ENCODE results near the gene HGF.

HGF gene

DNA sequence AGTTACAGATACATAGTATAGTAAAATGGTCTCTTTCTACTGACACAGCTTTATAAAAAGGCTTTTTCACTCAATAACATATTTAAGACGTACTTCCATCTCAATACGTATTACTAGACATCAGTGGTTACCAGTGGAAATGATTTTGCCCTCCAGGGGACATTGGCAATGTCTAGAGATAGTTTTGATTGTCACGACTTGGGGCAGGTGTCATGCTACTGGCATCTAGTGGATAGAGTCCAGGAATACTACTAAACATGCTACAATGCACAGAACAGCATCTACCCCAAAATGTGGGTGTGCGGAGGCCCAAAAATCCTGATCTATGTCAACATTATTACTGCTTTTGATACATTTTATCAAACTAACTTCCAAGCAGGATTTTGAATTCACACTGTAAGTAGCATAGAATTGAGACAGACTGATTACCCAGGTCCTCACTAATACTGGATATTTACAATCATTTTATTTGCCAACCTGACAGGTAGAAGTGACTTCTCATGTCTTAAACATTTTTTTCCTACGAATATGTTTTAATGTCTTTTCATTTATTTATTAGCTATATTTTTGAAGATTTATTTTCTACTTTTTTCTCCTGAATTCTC is 53.8 kb downstream of the HGF start:
- DNase-seq: peak in 2 of 3 experiments; percentile 41 to 66

- DNase-seq: no peak
These were observed 55.5 kb downstream of the HGF start for GRCh38 chr7:81714306-81714705.

DNA sequence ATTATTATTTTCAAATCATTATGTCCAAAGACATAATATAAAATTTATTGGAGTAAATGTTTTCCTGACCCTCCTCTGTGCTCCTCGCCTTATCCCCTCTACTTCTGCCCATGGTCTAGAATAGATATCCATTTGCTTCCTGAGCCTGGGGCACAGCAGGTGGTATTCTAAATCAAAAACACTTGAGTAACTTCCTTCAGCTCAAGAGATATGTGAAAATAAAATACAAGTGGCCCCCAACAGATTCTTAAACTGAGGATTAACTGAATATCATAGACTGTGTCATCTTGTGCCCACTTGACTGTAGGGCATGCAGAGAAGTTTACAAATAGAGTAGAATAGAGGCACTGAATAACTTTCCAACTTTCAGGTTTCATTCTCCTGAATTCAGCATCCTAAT is 59.1 kb downstream of the HGF start:
- peak in 2 of 3 experiments; percentile 53 to 56 for DNase-seq

DNA sequence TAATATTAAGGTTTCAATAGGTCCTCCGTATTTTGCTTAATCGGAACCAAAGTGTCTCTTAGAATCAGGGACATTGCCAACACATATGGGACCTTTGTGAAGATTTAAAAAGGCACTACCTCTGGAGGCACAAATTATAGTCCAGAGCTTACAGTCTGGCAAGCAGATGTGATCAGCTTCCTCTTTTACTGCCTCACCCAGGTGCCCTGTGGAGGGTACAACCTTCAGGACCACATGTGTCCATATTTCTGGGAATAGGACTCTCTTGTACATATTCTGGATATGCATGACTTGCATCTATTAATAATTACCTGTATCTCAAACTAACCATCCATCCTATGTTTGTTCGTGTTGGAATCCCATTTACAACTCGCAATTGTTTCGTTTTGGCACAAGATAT is 60.0 kb downstream of the HGF start:
- no peak for DNase-seq

GRCh38 chr7:81707966-81708365 is 61.9 kb downstream of the HGF start:
- DNase-seq: no peak

GRCh38 chr7:81707196-81707595 is 62.7 kb downstream of the HGF start:
- no peak for DNase-seq

- no peak for DNase-seq
These were observed 64.6 kb downstream of the HGF start for GRCh38 chr7:81705206-81705605.

DNA sequence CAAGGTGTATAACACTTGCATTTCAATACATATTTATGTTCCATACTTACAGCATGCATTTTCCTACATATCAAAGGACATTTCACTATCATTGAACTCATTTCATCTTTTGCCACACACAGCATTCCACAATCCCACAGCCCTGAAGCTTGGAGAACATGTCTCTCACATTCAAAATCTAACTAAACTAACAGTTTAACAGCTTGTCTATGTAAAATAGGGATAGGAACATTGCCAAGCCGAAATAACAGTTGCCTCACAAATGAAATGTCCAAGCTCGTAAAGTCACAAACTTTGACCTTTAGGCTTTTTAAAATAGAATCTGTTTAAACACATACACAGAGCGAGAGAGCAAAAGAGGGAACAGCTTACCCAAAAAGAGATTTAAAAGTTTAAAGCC is 65.3 kb downstream of the HGF start:
- DNase-seq: no peak

- no peak for DNase-seq
These were observed 70.9 kb downstream of the HGF start for GRCh38 chr7:81698965-81699364.

GRCh38 chr7:81694711-81695110 is 75.1 kb downstream of the HGF start:
- DNase-seq: no peak

- no peak for DNase-seq
These were observed 76.0 kb downstream of the HGF start for GRCh38 chr7:81693894-81694293.

- DNase-seq: no peak
These were observed 76.8 kb downstream of the HGF start for GRCh38 chr7:81693080-81693479.

DNA sequence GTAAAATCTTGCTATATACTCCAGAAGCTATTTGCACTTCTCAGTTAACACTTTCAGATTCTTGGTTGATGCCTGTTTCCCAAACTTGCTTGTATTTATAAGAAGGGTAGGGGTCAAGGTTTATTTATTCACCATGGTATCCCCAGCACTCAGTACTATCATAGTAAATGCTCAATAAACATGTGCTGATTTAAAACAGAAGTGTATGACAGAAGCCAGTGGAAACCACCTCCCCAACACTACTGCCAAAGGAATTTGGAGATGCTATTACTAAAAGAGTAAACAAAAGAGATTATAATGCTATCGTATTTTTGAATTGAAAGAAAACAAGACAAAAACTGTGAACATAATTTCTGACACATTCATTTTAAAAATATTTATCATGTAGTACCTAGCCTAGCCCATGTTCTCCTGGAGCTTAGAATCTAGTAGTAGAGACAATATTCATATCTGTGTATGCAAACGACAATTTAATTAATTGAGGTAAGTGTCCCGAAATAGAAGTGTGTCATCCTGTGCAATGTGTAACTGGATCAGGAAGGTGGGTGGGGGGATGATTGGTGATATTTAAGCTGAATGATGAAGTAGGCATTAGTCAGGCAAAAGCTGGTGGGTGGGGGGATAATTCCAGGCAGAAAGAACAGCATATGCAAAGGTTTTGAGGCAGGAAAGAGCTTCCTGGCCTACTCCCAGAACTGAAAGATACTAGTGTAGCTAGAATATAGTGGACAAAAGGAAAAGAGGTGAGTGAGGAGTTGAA is 77.5 kb downstream of the HGF start:
- no peak for DNase-seq

DNA sequence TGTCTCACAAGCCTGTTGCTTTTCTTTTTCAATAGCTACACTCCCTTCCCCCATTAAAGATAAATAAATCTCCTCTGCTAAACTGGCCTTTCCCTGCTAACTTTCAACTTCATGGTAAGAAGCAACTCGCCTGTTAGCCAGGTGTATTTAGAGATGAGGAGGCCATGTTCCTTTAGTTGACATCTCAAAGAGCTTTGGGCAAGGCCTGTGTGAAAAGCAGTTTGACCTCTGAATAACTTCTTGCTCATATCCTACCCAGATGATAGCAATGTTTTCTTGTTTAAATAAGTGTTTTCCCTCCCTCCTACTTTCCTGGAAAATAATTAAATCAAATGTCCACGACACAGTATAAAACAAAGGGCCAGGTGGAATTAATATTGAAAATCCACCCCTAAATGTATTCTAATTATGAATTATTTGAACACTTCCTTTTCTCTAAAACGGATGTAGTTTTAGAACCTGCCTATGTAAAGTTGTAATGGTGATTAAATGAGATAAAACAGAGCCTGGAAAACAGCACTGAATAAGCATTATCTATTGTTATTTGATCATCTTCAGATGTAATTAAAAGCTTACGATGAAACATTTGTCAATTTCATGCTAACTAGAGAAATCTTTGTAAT is 78.5 kb downstream of the HGF start:
- DNase-seq: no peak

- DNase-seq: no peak
These were observed 79.2 kb downstream of the HGF start for GRCh38 chr7:81690688-81691087.

GRCh38 chr7:81690251-81690650 is 79.6 kb downstream of the HGF start:
- peak in 1 of 3 experiments; percentile 38 for DNase-seq

DNA sequence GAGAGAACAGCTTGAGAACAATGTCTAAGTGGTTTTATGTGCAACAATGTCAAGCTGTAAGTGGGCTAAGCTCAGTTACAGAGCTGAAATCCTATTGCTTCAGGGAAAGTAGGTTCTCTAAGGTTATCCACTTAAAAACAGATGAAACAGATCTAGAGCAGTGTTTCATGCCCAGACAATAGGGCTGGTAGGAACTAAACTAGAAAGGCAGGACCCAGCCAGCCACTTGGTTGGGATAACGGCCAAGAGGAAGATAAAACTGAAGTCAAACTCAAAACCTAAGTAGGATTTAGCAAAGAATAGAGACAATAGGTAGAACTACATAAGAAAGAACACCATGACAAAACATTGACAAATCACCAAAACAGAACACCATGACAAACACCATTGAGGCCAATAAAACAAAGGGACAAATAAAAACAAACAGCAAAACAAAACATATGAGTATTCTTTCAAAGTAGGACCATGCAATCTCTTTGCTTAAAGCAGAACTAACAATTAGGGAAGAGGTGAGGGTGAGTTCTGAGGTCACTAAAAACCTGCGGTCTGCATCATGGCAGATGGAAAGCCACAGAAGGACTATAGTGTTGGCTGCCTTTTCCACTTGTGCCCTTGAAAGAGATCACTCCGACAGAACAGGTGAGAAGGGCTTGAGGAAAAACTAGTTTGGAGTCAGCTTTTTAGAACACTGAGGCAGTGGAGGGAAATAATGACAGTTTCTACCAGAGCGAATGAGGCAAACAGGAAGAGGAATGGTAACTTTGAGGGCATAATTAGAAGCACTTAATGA is 81.0 kb downstream of the HGF start:
- peak in 2 of 3 experiments; percentile 12 to 40 for DNase-seq

- no peak for DNase-seq
These were observed 82.8 kb downstream of the HGF start for GRCh38 chr7:81687062-81687461.

DNA sequence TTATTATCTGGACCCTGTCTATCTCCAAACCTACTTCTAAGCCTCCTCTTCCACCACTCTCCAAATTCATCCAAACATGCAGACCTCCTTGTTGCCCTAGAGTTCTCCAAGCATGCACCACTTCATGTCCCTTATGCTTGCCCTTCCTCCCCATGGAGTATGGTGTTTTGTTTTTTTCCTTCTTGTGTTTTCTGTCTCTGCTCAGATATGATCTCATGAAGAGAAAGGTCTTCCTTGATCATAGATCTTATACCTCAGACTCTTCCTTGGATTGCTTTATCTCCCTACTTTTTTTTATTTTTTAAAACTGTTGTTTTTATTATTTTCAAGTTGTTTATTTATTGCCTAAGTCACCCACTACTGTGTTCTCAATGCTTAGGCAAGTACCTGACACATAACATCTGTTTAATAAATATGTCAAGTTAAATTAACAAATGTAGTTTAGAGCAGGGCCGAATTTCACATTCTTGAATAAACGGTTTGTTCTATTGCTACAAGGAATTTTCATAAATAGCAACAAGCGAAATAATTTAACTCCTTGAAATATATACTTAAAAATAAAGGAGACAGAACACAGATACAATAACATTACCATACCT is 84.5 kb downstream of the HGF start:
- DNase-seq: no peak

DNA sequence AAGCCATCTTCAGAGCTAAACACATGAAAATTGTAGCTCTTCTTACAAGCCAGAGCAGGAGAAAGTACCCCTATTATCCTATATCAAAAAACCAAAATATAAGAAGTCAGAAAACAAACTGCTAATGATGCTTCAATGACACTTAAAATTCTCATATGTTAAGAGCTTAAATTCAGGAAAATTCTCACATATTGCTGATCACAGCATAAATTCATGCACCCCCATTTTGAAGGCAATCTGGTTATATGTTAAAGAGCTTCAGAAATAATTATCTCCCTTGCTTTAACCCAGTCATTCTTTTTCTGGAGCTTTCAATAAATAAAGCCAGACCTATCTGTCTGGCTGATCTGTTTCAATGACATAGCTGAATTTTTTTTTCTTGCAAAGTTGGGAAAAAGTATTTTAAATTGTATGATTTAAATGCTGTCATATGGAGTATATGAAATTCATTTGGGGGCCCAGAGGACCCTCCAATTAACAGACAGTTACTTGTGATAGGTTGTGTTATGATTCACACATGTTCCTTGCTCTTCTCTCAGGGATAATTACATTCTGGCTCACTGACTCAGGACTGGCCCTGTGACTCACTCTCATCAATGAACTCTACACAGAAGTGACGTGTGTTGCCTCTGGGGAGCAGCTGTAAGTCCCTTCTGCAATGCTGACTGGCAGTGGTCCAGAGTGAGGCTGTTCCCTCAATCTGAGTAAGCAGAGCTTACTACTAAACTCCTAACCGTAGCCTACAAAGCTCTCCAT is 85.2 kb downstream of the HGF start:
- peak; percentile 43 to 75 (median 48) for DNase-seq

DNA sequence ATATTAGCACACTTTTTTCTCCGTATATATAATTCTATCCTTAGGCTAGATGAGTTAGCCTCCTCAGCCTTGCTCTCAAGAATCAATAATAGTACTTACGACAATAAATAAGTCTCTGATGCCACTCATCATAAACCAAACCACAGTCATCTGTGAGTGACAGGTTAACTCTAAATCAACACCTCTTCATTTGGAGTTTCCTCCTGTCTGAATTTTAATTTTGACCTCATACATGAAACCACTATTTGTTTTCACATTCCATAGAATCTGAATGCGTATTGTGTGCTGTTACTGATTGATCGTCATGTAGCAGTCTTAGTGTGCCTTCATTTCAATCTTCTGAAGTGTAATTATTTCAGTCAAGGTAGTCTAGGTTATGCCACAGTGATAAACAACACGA is 85.8 kb downstream of the HGF start:
- DNase-seq: no peak

- peak in 1 of 3 experiments; percentile 16 for DNase-seq
These were observed 87.0 kb downstream of the HGF start for GRCh38 chr7:81682873-81683272.
